Measurements from ENCODE around the gene RING1.

DNA sequence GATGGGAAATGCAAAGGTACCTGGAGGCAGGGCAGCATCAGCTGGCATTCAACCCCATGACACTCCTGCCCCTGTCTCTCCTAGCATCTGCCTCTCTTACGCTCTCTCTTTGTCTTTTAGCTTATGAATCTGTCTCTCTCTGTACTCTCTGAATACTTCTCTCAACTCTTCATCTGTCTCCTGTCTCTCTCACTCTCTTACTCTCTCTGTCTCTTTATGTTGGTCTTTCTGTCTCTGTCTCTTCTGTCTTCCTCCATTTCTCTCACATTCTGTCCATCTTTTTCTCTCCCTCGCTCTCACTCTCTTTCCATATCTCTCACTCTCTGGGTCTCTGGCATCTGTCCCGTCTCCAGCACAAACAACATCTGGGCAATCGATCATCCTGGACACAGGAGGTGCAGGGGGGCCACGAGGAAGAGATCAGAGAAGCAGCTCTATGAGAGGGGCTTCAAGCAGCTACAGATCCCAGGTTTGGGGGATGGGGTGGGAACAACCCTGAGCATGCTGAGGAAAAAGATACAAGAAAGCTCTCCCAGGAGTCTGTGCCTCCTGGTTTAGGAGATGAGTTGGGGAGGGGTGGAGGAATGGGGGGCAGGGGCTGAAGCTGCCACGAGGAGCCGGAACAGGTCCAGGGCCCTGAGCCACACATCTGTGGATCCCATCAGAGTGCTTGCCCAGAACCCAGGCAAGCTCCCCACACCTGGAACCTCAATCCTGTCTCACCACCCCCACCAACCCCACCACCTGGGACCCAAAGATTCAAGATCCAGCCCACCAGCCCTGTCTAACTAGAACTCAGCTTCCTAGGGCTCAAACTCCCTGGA lies 18.5 kb upstream of the RING1 start:
- TF ChIP-seq POLR2AphosphoS5 (IDR thresholded peaks at IDR 0.05; ENCODE audit: low read depth, low read length) (no peak), TAF1 (IDR thresholded peaks at IDR 0.05; ENCODE audit: borderline replicate concordance, insufficient read depth, low read length) (no peak), SIN3A (IDR thresholded peaks at IDR 0.05; ENCODE audit: borderline replicate concordance, insufficient read depth, low read length) (no peak)
- TF ChIP-seq, protein P1, sequence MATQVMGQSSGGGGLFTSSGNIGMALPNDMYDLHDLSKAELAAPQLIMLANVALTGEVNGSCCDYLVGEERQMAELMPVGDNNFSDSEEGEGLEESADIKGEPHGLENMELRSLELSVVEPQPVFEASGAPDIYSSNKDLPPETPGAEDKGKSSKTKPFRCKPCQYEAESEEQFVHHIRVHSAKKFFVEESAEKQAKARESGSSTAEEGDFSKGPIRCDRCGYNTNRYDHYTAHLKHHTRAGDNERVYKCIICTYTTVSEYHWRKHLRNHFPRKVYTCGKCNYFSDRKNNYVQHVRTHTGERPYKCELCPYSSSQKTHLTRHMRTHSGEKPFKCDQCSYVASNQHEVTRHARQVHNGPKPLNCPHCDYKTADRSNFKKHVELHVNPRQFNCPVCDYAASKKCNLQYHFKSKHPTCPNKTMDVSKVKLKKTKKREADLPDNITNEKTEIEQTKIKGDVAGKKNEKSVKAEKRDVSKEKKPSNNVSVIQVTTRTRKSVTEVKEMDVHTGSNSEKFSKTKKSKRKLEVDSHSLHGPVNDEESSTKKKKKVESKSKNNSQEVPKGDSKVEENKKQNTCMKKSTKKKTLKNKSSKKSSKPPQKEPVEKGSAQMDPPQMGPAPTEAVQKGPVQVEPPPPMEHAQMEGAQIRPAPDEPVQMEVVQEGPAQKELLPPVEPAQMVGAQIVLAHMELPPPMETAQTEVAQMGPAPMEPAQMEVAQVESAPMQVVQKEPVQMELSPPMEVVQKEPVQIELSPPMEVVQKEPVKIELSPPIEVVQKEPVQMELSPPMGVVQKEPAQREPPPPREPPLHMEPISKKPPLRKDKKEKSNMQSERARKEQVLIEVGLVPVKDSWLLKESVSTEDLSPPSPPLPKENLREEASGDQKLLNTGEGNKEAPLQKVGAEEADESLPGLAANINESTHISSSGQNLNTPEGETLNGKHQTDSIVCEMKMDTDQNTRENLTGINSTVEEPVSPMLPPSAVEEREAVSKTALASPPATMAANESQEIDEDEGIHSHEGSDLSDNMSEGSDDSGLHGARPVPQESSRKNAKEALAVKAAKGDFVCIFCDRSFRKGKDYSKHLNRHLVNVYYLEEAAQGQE (IDR thresholded peaks at IDR 0.05; ENCODE audit: insufficient read depth in 1 of 2, low read depth in 2 of 2, low read length in 2 of 2): no peak

All from PFSK-1 (cell line).